GM19397 (cell line): ENCODE measurements around the gene LMF2.

Source experiments
- ATAC-seq: cut with Tn5 transposase; IDR thresholded peaks from one replicate; pipeline ENCODE4 v1.9.1; 2021; ENCODE audit warnings: mild to moderate bottlenecking, moderate library complexity; ENCODE audit not compliant: unreplicated experiment

Gene LMF2

DNA sequence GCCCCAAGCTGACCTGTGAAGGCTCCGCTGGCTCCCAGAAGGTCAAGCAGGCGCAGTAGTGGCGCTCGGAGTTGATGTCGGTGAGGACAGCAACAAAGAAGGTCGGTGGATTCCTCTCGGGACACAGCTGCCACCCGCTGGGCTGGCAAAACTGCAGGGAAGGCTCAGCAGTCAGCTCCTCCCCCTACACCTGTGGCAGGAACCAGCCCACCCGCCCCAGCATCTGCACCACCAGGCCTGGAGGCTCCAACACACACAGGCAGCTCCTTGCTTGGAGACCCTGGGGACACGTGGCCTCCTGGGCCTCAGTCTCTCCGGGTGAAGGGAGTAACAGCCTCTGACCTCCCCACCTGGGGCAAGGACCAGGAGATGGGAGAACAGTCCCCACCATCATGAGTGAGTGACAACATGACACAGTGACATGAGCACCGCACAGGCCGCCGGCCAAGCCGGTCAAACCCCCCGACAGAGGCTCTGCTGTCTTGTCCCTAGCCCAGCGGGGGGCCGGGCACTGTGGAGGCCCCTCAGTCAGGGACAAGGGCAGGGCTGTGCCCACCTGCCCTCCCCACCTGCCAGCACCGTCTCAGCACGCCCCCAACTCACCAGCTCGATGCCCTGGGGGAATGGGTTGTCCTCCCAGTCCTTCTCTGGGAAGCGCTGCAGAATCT, 39.6 kb downstream of the LMF2 start:
- ATAC-seq: no peak

DNA sequence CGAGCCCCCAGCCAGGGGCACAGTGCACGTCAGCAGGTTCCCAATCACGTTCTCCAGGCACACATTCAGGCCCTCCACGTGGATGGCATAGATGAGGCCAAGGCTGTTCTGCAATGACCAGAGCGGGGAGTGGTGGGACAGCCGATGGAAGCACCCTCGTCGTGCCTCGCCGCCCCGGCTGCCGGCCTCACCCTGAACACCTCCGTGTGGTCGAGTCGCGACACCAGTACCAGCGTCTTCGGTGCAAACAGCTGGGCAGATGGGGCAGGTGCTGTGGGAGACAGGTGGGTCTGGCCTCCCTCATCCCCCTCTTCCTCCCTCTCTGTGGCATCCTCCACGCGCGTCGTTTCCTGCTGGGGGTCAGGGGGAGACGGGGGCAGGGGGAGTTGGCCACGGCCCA, 40.2 kb downstream of the LMF2 start:
- no peak for ATAC-seq

DNA sequence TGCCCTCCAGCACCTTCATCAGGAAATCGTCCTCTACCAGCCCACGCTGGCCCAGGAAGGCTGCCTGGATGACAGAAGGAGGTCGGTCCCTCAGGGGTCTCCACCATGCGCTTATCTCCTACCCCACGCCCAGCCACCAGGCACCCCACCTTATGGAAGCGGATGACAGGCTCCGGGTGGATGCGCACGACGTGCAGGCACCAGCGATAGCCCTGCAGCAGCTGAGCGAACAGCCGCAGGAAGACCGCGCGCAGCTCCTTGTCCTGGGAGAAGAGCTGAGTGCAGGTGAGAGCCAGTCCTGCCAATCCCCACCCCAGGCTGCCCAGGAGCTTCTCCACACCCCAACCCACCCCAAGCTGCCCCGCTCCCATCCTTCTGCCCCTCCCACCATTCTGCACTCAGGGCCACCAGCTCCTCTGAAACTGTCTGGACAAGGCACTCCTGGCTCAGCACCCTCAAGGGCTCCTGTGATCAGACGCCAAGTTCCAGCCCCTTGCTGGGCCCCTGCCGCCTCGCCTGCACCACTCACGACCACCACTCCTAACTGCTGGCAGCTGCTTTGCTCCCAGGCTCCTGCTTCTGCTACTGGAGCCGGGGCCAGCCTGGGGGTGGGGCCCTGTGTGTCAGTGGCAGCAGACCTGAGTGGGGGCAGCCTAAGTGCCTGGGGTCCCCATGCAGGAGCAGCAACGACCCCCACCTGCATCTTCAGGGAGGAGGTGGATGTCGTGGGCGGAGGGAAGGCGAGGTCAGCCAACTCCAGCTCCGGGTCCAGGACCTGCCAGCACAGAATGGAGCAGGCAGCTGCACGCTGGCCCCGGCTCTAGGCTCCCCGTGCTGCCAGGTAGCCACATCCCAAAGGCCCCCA, 42.2 kb downstream of the LMF2 start:
- ATAC-seq: no peak

- ATAC-seq: no peak
Observed at GRCh38 chr22:50464451-50464850, 43.1 kb downstream of the LMF2 start.

DNA sequence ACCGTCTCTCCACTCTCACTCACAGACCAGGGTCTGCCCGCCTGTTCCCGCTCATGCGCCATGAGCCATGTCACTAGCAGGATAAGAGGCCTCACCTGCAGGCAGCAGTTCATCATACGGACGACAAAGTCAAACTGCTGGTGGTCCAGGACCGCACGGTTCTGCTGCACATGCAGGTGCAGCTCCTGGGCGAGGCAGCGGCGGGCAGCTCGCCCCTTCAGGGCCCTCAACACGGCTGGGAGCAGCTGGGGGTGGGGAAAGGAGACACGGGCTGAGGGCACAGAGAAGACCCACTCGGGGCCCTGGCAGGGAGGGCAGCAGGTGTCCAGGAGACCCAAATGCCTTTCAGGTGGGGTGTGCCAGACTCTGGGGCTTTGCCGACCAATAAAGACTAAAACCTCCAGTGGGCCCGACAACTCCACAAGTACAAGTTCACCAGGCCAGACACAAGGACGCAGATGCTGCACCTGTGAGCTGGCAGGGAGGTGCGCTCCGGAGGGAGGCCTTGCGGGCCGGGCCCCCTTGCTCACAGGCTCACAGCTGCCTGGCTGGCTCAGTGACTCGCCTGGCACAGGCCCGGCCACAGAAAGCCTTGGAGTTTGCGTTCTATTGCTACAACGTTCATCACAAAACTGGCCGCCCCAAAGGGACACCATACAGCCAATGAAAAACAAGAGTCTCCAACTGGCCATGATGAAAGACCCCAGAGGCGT, 44.2 kb downstream of the LMF2 start:
- ATAC-seq: no peak

DNA sequence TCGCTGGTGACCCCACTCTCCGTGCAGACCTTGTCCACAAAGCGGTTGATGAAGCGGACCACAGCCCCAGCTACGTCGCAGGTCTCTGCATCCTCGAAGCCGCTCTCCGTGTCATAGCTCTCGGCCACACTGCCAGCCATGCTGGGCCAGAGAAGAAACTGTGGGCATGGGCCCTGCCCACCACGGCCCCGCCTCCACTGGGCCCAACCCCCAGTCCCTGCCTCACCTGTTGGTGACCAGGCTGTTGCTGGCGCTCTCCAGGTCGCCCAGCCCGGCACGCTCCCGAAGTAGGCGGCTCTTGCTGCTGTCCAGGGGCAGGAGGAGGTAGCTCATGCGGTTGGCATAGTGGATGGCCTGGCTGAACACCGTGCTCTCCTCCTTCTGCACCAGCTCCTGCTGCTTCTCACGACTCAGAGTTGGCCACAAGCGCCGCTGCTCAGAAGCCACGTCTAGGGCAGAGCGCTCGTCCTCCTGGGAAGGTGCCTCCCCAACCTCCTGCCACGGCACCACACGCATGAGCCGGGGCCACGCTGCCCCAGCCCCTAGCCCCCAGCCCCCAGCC, 45.4 kb downstream of the LMF2 start:
- no peak for ATAC-seq

DNA sequence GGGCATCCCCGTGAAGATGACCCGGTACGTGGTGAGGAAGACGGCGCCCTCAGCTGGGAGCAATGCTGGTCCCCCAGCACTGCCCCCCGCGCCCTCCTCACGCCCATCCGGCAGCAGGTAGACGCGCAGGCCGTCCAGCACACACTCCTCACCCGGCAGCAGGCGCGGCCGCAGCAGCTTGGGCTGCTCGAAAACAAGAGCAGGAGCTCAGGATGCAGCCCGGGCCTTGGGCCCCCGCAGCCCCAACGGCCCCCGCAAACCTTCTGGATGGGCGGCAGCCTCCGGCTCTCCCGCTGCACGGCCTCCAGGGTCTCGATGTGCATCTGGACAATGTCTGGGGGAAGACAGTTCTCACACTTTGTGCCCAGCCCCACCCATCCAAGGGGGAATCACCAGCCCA, 46.0 kb downstream of the LMF2 start:
- ATAC-seq: no peak

- no peak for ATAC-seq
Observed at GRCh38 chr22:50460938-50461337, 46.6 kb downstream of the LMF2 start.

DNA sequence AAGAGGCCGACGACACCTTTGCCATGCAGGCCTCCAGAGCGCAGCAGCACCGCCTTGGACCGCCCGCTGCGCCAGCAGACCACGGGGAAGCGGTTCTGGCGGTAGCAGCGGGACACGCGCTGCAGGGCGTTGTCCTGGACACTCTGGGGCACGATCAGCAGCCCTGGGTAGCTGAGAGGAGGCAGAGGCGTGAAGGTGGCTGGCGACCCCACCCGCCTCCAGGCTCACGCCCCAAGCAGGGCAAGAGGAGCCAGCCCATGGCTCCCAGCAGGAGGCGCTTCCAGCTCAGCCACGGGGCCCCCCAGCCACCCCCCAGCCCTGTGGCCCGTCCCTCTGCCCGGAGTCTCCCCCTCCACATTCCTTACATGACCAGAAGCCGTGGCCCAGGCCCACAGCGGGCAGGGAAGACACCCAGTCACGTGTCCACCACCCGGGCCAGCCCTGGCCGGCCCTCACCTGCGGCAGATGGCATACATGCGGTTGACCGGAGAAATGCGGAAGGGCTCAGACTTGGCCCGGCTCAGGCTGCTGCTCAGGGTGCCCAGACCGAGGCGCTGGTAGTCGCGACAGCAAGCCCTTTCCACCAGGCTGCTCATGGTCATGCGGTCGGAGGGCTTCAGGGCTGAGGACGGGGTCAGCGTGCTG, 47.9 kb downstream of the LMF2 start:
- ATAC-seq: no peak

DNA sequence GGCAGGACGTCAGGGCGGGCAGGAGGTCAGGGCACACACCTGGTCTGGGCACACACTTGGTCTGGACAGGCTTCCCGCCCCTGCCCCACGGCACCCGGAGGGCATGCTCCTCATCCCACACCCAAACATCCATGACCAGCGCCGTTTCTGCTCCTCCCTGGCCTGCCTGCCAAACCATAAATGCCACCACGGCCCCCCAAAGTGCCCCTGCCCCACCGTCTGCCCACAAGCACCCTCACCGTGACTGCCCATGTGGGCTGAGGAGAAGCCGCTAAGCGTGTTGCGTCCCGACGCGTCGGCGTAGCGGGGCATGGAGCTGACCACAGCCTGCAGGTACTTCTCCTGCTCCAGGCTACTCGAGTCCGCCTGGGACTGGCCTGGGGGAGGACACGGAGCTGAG, 48.5 kb downstream of the LMF2 start:
- no peak for ATAC-seq

DNA sequence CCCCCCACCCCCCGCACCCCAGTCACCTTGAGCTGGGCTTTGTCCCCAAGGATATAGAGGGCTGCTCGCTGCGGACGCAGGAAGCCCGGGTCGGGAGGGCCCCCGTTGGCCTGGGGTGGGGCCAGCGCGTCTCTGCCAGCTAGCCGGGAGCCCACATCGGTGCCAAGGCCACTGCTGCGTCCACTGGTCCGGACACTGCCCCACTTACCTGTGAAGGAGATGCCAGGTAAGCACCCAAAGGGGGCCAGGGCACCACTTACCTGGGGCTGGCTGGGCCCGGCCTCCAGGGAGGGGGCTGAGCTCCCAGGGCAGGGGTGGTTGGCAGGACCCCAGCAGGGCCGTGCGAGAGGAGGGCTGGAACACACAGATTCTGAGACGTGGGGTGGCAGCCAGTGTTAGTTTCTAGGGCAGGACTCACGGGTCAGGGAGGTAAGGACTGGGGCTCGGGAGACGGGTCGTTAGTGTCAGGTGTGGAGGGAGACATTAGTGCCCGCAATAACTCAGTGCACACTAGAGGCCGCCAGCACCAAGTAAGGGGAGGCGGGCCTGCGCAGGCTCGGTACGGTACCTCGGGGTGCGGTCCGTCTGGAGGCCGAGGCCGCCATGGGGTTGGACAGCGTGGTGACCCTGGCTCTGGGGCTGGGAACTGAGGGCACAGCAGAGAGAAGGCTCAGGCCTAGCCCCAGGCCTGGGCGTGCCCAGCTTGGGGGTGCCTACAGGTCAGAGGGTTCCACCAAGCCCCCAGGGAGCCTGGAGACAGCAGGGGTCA, 50.9 kb downstream of the LMF2 start:
- no peak for ATAC-seq

DNA sequence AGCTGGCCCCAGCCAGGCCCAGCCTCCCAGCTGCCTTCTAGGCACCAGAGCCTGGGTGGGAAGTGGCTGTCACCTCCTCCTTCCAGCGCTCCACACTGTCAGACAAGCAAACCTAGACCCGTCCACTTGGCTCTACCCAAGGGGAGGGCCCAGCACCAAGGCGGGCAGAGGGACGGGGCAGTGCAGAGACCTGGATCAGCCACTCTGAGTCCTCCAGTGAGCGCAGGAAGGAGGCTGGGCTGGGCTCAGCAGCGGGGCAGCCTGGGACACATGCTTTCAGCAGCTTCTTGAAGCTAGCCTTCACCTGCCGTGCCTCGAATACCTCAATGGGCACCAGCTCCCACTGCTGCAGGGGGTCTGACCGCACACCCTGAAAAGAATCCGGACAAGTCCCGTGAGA, 51.5 kb downstream of the LMF2 start:
- ATAC-seq: no peak

DNA sequence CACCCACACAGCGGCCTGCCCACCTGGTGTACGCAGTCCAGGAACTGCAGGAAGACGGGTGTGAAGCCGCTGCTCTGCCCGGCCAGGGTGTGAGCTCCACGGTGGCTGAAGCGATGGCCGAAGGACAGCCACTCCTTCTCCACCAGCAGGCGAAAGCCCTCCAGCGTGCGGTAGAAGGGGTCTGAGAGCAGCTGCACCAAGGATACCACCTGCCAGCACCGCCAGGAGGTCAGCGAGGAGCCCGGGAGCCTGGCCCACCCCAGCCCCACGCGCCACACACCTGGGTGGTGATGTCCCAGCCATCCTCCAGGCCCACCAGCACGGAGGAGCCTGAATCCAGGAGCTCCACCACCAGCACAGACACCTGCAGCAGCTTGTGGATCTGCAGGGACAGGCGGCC, 52.3 kb downstream of the LMF2 start:
- ATAC-seq: no peak

GRCh38 chr22:50454556-50455075, 52.9 kb downstream of the LMF2 start:
- ATAC-seq: no peak
